D721Med (cell line): ENCODE results near the gene ITIH5.

Experiments used
- DNase-seq: peaks from one replicate; pipeline ENCODE4 v3.0.0; 2011; ENCODE audit warnings: low spot score; ENCODE audit not compliant: insufficient read length
- FAIRE-seq: peaks from 2 replicates; lab custom pipeline; 2011; peaks lifted over from hg19 to GRCh38; lab: Jason Lieb, UNC
- CTCF ChIP-seq: IDR thresholded peaks from 2 replicates; pipeline ENCODE4 v1.5.1; 2012; ENCODE audit warnings: mild to moderate bottlenecking, control low read depth; ENCODE audit not compliant: insufficient read depth; ENCODE audit errors: missing control alignments

The ITIH5 gene

GRCh38 chr10:7706534-7707073 lies 39.8 kb upstream of the ITIH5 start:
- TF ChIP-seq CTCF: no peak
- DNase-seq: no peak
- FAIRE-seq: no peak

GRCh38 chr10:7705341-7705740 lies 38.6 kb upstream of the ITIH5 start:
- TF ChIP-seq CTCF: no peak
- no peak for FAIRE-seq
- no peak for DNase-seq

- FAIRE-seq (no peak), DNase-seq (no peak)
- no peak for TF ChIP-seq CTCF
Measured at GRCh38 chr10:7704071-7705016, 37.6 kb upstream of the ITIH5 start.

GRCh38 chr10:7703140-7703539 lies 36.4 kb upstream of the ITIH5 start, which contains the start of gene ITIH2:
ITIH2 (plus strand) TSS chr10:7703316; CDS start chr10:7703435, 119 bp downstream.
- DNase-seq: no peak
- TF ChIP-seq CTCF: no peak
- no peak for FAIRE-seq

- DNase-seq: no peak
- FAIRE-seq: no peak
- TF ChIP-seq CTCF: no peak
Measured at GRCh38 chr10:7702288-7702812, 35.6 kb upstream of the ITIH5 start.

- no peak for FAIRE-seq
- DNase-seq: no peak
- TF ChIP-seq CTCF: no peak
Measured at GRCh38 chr10:7701158-7701742, 34.5 kb upstream of the ITIH5 start.
